ENCODE data around the gene PRR5L.
"Not testable (repeated sequence)": the region's sequence is repeated elsewhere in the genome, so short reads cannot be mapped to it uniquely, and the experiment has no call there.

Gene PRR5L

DNA sequence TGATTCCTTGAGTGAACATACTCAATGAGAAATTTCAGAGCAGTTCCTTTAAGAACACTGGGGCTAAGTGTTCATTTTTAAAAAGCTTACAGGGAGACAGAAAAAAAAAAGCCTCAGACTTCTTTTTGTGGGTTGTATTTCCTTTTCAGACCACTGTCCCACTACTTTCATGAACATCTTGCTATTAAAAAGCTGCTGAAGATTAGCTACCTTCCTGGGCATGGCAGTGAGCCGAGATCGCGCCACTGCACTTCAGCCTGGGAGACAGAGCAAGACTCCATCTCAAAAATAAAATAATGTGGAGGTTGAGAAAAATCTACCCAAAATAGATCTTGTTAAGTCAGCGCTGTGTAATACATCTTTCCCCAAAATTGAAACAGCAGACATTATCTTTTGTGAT, 203.2 kb downstream of the PRR5L start:
- DNase-seq (ENCODE audit: low read depth) = no peak

GRCh38 chr11:36500315-36500721, 204.2 kb downstream of the PRR5L start:
- DNase-seq (ENCODE audit: low read depth) = no peak

DNA sequence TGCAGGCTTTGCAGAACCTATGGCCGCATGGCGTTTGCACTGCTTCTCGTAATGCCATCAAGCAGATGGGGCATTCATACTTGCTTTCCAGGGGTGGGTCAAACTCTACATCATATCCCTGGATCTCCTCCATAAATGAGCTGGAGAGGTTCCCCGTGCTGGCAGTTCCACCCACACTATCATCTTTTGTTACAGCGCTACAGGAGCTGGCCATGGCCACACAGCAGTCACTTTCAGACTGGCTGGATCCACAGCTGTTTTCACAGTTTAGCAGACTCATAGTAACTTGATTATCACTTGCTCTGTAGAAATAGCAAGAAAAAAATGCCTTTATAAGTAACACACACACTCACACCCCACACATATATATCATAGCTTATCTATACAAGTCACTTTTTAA, 205.1 kb downstream of the PRR5L start:
- DNase-seq (ENCODE audit: low read depth) = no peak

- DNase-seq (ENCODE audit: low read depth) = no peak
Measured at GRCh38 chr11:36507824-36508489, 211.9 kb downstream of the PRR5L start.

- no peak for DNase-seq (ENCODE audit: low read depth)
Measured at GRCh38 chr11:36508743-36509142, 212.7 kb downstream of the PRR5L start.

- DNase-seq (ENCODE audit: low read depth) = no peak
Measured at GRCh38 chr11:36509201-36509639, 213.1 kb downstream of the PRR5L start.

DNA sequence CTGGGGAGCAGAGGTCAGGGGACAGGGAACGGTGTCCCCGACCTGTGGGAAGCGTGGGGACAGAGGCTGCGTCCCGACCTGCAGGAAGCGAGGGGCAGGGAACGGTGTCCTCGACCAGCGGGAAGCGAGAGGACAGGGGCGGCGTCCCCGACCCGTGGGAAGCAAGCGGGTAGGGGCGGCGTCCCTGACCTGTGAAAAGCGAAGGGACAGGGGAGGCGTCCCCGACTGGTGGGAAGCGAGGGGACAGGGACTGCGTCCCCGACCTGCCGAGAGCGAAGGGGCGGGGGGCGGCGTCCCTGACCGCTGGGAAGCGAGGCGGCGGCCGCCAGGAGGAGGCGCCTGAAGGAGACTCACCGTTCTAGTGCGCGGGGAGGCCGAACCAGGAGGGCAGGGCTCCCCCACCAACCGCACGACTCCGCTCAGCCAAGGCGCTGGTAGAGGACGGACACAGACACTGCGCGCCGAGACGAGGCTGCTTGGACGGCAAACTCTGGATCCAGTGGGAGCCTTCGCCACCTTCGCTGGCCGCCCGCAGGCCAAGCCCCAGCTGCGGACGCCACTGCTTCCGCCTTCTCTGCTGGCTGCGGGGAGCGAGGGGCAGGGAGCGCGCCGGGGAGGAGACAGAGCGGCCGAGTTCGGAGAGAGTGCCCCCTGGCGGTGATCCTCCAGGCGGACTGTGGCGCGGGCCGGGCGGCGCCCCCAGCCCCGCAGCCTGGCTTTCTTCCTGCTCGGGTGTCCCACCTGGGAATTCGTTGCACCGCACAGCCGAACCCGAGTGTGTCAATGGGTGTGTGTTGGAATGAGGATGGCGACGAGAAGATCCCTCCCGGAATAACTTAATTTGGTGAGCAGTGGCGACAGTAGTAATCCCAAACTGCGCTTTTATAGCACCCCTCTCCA, 213.9 kb downstream of the PRR5L start, which contains the start of gene TRAF6:
TSS of gene TRAF6 (minus strand) at position 579 of the 900 bp plus-strand sequence. CDS start 8,757 bp downstream, outside the sequence.
- peak; percentile 85 for DNase-seq (ENCODE audit: low read depth)

GRCh38 chr11:36510594-36510942, 214.5 kb downstream of the PRR5L start:
- DNase-seq (ENCODE audit: low read depth) = no peak

- not testable (repeated sequence) for DNase-seq (ENCODE audit: low read depth)
Measured at GRCh38 chr11:36511062-36511461, 215.0 kb downstream of the PRR5L start.

DNA sequence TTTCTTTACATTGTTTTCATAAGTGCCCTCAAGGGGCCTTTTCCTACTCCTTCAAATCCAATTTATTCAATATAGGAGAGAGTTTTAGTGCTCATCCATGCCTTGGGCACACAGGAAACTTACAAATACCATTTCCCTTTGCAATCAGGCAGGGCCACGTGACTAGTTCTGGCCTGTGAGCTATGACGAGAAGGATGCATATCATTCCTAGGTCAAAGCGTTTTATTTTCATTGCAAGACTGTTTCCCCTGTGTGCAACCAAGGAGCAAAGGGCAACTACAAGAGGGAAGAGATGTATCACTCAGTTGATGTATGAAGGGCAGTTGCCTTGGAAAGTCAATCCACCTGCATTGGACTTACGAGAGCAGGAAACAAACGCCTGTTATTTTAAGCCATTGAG, 215.9 kb downstream of the PRR5L start:
- DNase-seq (ENCODE audit: low read depth) = no peak

DNA sequence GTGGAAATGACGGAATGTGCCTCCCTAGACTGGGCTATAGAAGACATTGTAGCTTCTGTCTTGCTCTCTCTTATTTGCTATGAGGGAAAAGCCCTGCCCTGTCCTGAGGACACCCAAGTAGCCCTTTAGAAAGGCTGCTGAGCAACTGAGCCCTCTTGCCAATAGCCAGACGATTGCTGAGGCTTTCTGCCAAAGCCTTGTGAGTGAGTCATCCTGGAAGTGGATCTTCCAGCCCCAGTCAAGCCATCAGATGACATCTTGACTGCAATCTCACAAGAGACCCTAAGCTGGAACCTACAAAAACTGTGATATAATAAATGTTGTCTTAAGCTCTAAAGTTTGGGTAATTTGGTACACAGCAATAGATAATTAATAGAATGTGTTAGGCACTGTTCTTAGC, 217.9 kb downstream of the PRR5L start:
- no peak for DNase-seq (ENCODE audit: low read depth)
